GM15510 (cell line): ENCODE results near the gene OR4E1.

Source experiments
- POLR2A ChIP-seq: IDR thresholded peaks from 3 replicates; pipeline ENCODE4 v1.6.1; 2011; ENCODE audit warnings: borderline replicate concordance; ENCODE audit not compliant: insufficient read length; ENCODE audit errors: extremely low read depth

OR4E1 gene

GRCh38 chr14:21673718-21674117 lies at the start of gene OR4E1:
Gene OR4E1, minus strand, starts transcription at chr14:21673818. Its CDS starts 2,883 bp downstream, at chr14:21670935.
- TF ChIP-seq POLR2A: no peak

GRCh38 chr14:21721504-21721903 lies 47.9 kb upstream of the OR4E1 start:
- TF ChIP-seq POLR2A: no peak

GRCh38 chr14:21719841-21720240 lies 46.2 kb upstream of the OR4E1 start:
- TF ChIP-seq POLR2A: no peak

- no peak for TF ChIP-seq POLR2A
These were observed 40.8 kb upstream of the OR4E1 start for GRCh38 chr14:21714318-21714929.

GRCh38 chr14:21712036-21712435 lies 38.4 kb upstream of the OR4E1 start:
- no peak for TF ChIP-seq POLR2A

- TF ChIP-seq POLR2A: no peak
These were observed 37.8 kb upstream of the OR4E1 start for GRCh38 chr14:21711360-21711961.

GRCh38 chr14:21704338-21704737 lies 30.7 kb upstream of the OR4E1 start:
- TF ChIP-seq POLR2A: no peak

GRCh38 chr14:21703357-21704326 lies 30.0 kb upstream of the OR4E1 start:
- TF ChIP-seq POLR2A: no peak

GRCh38 chr14:21702316-21702715 lies 28.7 kb upstream of the OR4E1 start:
- no peak for TF ChIP-seq POLR2A

- TF ChIP-seq POLR2A: no peak
These were observed 25.9 kb upstream of the OR4E1 start for GRCh38 chr14:21699551-21699950.

- TF ChIP-seq POLR2A: no peak
These were observed 20.8 kb upstream of the OR4E1 start for GRCh38 chr14:21694425-21694824.

- TF ChIP-seq POLR2A: no peak
These were observed 12.8 kb upstream of the OR4E1 start for GRCh38 chr14:21686468-21686867.

GRCh38 chr14:21680072-21680471 lies 6.5 kb upstream of the OR4E1 start:
- no peak for TF ChIP-seq POLR2A

GRCh38 chr14:21675566-21675965 lies 1.9 kb upstream of the OR4E1 start:
- TF ChIP-seq POLR2A: no peak

- TF ChIP-seq POLR2A: no peak
These were observed 1.5 kb downstream of the OR4E1 start for GRCh38 chr14:21672116-21672515.
